ENCODE measurements around the gene MRPL46. TPM values are rescaled to one million over a fixed set of nuclear protein-coding genes. Genes with fewer than 3 reads are reported as not detected.

Gene MRPL46
- total RNA-seq, 1 donor from 2014 or later = 49.1 TPM

DNA sequence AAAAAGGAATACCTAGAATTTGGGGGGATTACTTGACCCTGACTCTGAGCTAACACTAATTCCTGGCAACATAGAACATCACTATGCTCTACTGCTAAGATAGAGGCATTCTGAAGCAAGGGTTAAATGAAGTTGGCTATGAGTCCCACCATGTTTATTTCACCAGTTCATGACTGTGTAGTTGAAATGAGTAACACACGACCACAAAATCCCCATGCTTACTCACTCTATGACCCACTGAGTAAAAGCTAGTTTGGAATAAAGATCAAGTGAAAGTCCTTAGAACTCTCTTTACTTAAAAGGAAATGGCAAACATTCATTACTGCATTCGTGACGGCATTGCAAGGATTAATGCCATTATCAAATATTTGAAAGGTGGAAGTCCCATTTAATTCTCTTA, 47.4 kb downstream of the MRPL46 start:
- H3K4me3 Mint-ChIP-seq = no peak overlapping the region
- no peaks in the 10 kb centered on the region for H3K36me3 Mint-ChIP-seq (ENCODE audit: low read depth)
- DNase-seq = no peak
- no peak overlapping the region for H3K27ac Mint-ChIP-seq
- peaks cover 25% of the 10 kb centered on the region for H3K27me3 Mint-ChIP-seq
- H3K9me3 Mint-ChIP-seq = peaks cover 3% of the 10 kb centered on the region
- no peaks in the 10 kb centered on the region for H3K4me1 Mint-ChIP-seq
- intact Hi-C loops (cut with micrococcal nuclease) = no loop called here

Other genes with a start within 250 kb of the MRPL46 start
- 0.37 and 1.6 TPM in 2 replicates for gene NTRK3, start 210.6 kb downstream of the MRPL46 start, total RNA-seq
- 68.7 and 72.6 TPM in 2 replicates for gene MRPS11, start 320 bp upstream of the MRPL46 start, total RNA-seq
- gene DET1, start 79.3 kb upstream of the MRPL46 start, total RNA-seq = 2.1 and 2.8 TPM in 2 replicates
- 72.4 and 75.7 TPM in 2 replicates for gene AEN, start 154.0 kb upstream of the MRPL46 start, total RNA-seq
- 33.9 and 35.5 TPM in 2 replicates for gene ISG20, start 171.6 kb upstream of the MRPL46 start, total RNA-seq